GM21737 (cell line): ENCODE measurements around the gene TEX2.

ENCODE experiments used
- ATAC-seq: cut with Tn5 transposase; IDR thresholded peaks from one replicate; pipeline ENCODE4 v1.9.1; 2021; ENCODE audit warnings: mild to moderate bottlenecking, moderate library complexity; ENCODE audit not compliant: unreplicated experiment

The TEX2 gene

DNA sequence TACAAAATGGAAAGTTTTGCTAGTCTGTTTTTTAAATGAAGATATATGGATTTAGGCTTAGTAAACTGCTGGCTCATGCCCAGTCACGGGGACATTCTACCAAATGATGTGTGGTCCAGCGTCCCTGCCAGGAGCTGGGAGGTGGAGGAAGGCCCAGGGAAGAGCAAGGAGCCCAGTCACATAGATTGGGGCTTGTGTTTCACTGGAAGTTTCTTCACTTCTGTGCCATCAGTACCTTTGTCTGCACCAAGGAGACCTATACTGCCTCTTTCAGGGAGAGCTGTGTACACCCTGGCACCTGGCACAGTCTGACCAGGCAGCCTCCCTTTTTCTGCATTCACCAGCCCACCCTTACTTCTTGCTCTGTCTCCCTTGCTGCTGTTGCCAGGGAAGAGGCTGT, 100.5 kb downstream of the TEX2 start:
- no peak for ATAC-seq

DNA sequence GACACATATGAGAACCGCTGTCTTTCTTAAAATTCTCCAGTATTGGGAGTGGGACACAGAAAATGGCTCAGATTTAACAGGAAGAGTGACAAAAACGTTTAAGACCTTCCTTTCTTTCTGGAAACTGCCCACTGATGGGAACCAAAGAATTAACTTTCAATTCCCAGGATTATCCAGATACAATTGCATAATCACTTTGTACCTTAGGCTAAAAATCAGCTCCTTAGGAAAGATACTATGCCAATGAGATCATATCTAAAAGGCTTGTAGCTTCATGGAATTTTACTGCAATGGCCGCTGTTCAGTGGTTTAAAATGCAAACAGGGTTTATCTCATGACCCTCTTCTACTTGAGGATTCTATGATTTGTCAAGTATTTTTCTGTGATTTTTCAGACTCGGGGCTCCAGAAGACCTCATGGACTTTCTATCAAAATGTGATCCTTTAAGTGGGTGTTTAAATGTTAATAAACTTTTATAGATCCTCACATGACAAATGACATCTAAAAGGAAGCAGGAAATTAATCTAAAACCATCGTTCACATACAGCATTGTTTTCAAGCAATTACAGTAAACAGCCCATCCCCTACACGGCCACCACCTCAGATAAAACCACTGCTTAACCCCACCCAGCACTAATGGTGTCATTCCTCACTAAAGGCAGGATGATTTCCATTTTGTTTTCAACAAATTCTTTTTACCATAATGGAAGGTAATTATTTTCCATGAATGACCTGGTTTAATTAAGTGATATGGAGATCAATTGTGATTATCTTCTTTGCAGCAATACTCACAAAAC, 101.5 kb downstream of the TEX2 start:
- ATAC-seq = no peak

DNA sequence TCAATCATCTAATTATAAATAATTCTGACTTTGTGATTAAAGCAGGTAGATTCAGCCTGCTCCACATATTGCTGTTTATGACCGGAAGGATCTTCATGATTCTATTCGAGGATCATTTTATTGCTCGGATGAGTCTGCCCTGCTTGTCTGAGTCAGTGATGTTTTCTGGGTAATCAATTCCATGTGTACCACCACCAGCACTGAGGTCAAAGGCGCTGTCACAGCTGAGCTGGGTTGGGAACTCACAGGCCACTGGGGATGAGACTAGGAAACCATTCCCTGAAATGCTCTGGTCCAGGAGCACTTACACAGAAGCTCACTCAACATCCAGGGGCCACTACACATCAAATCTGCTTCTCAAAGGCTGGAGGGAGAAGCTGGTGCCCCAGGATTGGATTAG, 102.7 kb downstream of the TEX2 start:
- ATAC-seq = no peak

DNA sequence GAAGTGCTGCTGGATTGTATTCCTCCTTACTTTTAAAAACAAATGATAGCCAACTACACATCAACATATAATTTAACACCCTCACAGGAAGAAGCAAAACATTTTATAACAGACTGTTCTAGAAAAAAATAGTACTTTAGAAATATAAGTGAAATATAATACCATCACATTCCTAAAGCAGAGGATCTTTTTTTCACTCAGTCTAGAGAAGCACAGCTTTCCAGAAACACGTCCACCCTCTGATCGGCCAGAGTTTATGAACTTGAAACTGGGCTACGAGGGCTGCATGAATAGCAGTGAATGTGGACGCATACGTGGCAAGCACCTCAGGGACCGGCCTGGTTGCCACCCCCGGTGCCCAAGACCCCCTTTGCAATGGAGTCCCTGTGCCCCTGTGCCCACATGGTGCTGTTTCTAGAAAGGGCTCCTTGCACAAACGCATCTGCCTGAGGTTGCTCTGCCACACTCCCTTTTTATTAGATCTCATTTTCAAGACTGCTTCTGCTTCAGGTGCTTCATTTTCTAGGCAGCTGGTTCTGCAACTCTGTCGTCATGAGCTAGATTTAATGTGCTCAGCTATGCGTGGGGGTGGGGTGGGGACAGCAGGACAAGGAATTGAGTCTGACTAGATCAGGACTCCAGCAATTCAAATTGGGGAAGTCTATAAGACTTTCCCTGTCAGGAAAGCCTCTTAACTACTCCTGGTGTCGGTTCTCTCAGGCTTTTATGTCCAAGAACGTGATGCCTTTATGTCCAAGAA, 104.0 kb downstream of the TEX2 start:
- no peak for ATAC-seq

DNA sequence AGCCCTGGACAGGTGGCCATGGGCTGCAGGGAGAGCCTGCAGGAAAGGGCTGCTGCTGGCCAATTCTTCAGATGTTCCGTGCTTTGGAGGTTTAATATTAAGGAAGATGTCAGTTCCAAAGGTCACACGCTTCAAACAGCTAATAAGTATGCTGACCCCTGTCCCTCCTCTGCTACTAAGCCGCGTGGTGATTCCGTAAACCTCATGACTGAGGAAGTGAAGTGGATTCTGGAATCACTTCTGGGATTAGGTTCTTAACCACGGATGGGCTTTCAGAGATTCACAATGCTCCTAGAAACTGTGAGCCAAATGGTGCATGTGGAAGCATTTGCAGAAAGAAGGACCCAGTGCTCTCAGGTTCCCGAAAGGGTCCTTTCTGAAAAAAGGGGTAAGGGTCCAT, 104.7 kb downstream of the TEX2 start:
- ATAC-seq = no peak

DNA sequence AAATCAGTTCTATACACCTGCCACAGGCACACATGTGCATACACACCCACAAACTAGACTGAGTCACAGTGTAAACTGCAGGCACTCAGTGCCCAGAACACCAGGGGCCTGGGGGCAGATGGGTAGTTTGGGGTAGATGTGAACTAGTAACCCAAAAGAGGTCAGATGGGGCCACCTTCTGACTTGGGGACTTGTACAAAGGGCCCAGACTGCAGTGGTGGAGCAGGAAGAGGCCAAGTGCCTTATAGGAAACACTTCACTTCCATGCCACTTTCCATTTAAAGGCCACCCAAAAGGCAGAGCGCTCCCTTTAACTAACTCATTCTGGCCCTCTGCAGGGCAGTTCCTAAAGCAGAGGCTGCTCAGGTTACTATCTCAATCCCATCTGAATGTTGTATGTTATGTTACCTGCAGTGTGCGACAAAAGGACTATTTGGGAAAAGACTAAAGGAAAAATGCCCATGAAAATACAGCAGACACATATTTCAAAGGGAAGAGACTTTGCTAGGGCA, 105.3 kb downstream of the TEX2 start:
- ATAC-seq = no peak

DNA sequence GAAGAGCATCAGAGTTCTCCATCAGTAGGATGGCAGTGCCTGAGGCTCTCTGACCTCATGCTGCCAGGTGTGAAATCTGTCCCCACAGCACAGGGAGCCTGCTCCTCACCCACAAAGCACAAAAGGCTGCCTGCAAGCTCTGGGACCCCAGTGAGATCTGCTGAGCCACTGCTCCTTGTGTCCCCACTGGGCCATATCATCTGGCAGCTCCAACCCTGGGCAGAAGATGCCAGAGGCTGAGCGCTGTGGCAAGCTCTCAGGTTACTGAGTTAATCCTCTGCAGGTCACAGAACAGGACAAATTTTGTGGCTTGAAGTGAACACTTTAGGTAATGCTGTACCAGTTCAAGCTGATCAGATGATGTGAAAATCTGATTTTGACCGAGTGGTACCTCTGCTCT, 106.4 kb downstream of the TEX2 start:
- no peak for ATAC-seq

DNA sequence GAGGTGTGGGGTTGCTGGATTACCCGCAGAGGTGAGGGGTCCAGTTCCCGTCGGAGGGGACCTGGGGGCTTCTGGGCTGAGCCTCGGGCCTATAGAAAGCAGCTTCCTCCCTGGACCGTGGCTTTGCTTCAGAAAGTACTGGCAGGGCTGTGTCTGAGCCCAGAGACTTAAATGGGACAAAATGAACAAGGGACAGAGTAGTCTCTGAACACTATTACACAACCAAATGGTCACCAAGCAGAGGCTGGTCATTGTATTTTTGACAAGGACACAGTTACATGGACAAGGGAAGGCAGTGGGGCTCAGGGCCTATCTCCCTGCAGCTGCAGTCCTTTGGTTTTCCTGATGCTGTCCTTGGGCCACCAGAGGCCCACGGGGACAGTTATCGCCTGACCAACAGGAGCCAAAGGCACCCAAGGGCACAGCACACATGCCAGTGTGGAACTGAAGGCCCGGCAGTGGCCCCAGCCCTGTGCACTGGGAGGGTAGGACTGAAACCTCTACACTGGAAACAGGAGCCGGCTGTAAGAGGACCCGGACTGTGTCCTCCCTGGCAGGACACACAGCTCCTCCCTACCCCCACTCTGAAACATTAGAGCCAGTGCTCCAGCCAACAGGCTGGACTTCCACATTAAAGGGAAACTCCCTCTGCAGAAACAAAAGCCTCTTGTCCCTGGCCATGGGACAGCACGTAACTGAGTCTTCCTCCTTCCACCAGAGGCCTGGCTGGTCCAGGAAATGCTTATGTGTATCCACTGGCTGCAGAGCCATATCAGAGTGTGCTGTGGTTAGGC, 107.1 kb downstream of the TEX2 start:
- ATAC-seq = no peak

DNA sequence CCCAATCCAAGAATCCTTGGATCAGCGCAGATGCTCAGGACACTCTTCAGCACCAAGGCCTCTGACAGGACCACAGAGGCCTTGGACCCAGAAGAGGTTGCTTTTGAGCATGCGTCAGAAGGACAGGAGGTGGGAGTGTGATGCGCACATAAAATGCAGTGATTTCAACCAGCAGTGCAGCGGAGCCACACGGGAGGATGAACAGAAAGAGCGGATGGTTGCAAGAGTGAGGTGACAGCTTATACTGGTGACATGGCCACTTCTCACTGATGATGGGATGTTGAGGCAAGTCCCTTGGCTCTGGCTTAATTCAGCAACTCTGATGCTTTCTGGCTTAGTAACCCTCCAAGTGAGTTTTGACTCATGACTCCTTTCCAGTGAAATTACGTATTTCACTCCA, 107.9 kb downstream of the TEX2 start:
- no peak for ATAC-seq

DNA sequence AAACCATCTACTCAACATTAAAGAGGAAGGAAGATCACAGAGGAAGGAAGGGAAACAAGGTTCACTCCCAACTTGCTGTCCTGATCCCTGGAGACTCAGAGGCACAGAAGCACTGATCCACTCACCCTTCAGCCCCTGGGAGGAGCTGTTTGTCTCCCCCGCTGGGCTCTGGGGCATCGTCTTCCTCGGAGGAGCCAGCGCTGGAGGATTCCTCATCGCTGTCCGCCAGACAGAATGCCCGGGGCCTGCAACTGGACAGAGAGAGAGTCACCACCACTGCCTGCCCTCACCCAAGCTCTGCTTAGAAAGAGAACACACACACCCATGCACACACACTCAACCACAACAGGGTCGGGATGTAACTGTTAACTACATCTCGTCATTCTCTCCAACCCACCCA, 108.3 kb downstream of the TEX2 start:
- no peak for ATAC-seq

DNA sequence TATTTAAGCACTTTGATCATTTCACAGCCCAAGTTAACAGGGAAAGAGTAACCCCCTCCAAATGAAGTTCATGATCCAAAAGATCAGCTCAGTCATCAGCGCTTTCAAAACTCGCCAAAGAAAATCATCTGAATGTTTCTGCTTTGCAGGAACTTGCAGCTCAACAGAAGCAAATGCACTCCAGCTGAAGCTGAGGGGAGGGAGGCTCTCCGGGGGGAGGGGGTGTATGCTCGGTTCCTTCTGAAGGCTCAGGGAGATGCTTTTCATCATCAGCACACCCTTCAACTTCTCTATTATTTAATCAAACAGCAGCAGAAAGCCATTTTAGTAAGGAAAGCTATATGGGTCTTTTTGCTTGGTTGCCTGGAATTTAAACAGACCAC, 108.8 kb downstream of the TEX2 start:
- no peak for ATAC-seq

DNA sequence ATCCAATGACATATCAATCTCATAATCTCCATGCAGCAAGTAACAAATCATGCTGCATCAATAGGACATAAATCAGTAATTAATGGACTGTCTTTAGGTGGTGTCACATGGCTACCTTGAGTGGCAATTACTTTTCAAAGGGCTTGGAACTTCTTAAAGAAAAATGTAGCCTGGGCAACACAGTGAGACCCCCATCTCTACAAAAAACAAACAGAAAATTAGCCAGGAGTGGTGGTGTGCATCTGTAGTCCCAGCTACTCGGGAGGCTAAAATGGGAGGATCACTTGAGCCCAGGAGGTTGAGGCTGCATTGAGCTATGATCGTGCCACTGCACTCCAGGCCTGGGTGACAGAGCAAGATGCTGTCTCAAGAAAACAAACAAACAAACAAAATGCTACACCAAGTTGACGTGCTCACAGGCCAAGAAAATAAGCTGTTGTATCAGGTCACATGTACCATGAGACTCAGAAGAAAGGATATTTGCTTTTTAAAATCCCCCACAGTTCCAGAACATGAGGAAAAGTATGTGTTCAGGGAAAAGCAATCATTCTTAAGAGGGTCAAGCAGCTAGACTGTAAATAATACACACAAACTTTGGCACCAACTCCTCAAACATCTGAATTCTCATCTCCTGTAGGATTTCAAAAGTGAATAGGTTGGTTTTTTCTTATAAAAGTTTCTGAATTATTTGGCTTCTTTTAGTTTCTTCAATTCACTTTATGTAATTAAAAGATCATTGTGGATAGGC, 109.3 kb downstream of the TEX2 start:
- no peak for ATAC-seq

DNA sequence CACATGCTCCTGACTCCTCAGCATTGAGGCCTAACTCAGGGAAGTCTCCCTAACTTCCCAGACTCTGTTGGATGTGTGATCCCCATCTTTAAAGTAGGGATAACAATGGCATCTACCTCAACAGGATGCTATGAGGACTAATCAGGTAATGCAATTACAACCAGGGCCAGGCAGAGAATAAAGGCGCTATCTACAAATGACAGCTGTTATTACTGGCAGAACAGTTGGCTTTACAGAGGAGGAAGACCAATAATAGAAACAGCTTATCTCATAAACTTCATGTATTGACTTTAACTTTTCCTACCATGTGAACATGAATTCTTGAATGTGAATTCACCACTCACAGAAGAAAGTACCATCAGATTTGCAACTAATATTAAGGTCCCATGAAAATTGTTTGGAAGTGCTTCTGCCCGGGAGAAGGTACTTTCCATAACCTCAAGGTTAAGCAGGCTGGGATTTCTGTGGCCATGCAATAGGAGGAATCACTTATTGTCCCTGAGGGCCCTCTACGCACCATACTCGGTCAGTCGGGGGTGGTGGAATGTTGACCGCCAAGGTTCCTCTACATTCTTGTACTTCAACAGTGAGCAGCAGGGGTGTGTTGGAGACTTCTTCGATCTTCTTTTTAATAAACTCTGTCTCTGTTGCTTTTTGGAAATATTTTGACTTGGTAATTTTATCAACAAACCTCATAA, 110.5 kb downstream of the TEX2 start:
- ATAC-seq = no peak

DNA sequence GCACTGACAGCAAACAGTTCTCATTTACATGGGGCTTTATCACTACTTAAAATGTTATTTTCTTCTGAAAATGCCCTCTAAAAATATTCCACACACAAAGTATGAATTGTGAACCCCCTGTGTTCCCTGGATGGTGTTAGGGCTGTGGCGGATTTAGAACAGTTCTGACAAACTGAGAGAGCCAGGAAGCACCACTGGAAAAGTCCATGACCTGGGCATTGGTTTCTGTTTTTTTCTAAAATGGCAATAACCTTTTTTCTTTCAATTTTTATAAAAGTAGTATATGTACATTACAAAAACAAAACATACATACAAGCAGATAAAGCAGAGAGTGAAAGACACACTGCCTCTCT, 112.1 kb downstream of the TEX2 start:
- ATAC-seq = no peak

DNA sequence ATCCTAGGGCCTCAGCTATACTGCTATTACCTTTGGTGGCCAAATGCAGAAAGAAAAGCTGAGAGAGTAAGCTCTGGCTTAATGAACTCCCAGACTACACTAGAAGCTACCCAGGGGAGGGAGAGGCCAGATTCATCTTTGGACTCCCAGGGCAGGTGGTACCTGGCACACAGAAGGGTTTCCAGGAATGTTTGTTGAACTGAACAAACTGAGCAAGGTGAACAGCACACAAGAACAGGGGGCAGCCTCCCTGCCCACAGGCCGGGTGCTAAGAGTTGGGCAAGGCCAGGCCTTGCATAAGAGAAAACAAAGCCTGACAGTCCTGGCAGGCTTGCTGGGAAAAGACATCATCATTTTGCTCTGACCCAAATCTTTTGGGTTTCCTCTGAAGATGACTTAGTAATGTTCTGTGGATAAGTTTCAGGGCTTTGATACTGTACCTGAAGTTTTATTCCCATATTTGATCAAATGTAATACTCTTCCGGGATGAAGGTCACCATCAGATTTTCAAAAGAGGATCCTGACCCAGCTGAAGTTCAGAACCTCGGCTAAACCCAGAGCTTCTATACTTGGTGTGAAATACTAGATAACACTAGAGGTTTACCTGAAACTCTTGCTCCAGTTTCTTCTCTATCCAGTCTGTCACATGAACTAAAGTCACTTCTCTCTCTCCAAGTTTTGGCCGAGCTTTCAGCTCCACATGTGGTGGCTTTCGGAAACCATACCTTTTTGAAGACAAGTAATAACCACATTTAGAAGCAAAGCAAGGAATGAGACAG, 112.6 kb downstream of the TEX2 start:
- ATAC-seq = no peak

DNA sequence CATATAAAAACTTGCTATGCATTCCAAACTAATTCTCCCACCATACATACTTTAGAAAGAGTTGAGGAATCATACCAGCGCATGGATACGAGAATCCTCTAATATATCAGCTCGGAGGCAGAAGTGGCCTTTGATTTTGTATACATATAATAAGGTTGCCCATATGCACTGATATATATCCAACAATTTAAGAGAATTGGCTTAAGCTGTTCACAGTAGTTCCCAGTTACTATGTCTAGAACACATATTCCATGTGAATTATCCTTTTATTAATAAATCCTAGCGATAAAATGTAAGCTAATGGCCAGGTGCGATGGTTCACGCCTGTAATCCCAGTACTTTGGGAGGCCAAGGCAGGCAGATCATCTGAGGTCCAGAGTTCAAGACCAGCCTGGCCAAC, 113.9 kb downstream of the TEX2 start:
- ATAC-seq = no peak

DNA sequence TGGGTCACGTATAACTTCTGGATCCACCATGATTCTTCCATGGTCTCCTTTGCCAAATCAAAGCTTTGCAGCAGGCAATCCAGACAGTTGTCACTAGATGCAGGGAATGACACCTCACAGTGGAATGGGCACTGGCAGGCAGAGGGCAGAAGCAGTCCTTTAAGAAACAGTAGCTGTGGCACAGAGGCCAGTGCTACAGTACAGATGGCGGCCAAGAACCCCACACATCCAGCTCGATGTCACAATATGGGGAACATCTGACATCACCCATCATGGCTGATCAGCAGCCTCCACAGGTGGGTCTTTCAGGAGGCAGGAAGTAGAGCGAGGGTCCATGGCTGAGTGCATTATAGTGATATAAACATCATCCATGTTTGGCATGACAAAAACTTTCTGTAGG, 114.4 kb downstream of the TEX2 start:
- no peak for ATAC-seq

DNA sequence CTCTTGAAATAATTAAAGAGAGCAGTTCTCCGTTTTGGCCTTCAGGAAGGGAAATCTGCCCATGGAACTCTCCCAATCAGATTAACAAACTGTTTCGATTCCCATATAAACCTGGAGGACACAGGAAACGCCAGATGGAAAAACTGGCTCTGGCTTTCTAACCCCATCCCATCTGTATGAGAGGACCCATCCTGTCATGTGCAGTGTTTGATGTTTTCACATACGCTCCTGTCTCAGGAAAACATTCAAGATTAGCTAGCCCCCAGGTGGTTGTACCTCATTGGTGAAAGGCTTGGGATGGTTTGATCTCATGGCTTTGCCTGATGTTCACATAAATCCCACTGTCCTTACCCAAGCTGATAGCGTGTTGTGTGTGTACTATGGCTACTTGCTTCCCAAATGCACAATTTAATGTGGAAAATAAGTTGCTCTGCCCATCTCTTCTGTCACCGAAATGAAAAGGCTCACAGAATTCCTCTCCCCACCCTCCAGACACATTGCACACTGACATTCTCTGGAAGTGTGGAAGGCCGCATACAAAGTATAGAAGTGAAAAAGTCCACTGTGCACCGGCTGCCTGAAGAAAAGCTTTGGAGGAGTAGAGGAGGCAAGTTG, 114.9 kb downstream of the TEX2 start:
- ATAC-seq = no peak
